GM12891 (cell line): ENCODE data around the gene CPT1A.

ENCODE experiments used
- PAX5 ChIP-seq: IDR thresholded peaks from 2 replicates; pipeline ENCODE4 v1.6.1; 2011; ENCODE audit warnings: low read length, moderate library complexity, mild to moderate bottlenecking; ENCODE audit not compliant: insufficient read depth, severe bottlenecking
- POLR2A ChIP-seq: IDR thresholded peaks from 2 replicates; pipeline ENCODE4 v1.6.1; 2011; ENCODE audit warnings: low read depth, low read length, control low read depth
- POLR2AphosphoS5 ChIP-seq: IDR thresholded peaks from 2 replicates; pipeline ENCODE4 v1.6.1; 2011; ENCODE audit warnings: low read depth, low read length, control low read depth
- TAF1 ChIP-seq: IDR thresholded peaks from 2 replicates; pipeline ENCODE4 v1.6.1; 2011; ENCODE audit warnings: low read depth, low read length, control low read depth

- no peak for TF ChIP-seq POLR2A
- no peak for TF ChIP-seq TAF1
- no peak for TF ChIP-seq POLR2AphosphoS5
- no peak for TF ChIP-seq PAX5
Observed at GRCh38 chr11:68855205-68855981, 13.7 kb upstream of the CPT1A start.
